K562 (cell line): ENCODE results near the gene RAB5A.

Source experiments
- CTCF ChIP-seq, 3 experiments: IDR thresholded peaks in 2 of 3; conservative IDR thresholded peaks in 1 of 3; 2 replicates each; pipeline ENCODE4 v1.5.1; 2011 to 2012; ENCODE audit warnings: low read length in 3 of 3, mild to moderate bottlenecking in 3 of 3, control low read depth in 2 of 3, improper control_type of control experiment in 1 of 3, inconsistent platforms in 1 of 3, low read depth in 1 of 3, mixed read lengths in 1 of 3, moderate library complexity in 1 of 3; ENCODE audit not compliant: insufficient read depth in 2 of 3
- EGR1 ChIP-seq: fragments of 450-650 bp; conservative IDR thresholded peaks from 2 replicates; pipeline ENCODE4 v1.6.1; 2017; ENCODE audit warnings: mild to moderate bottlenecking
- MCM5 ChIP-seq: fragments of 450-650 bp; IDR thresholded peaks from 2 replicates; pipeline ENCODE4 v1.6.1; 2016; ENCODE audit warnings: low read depth
- NR2F6 ChIP-seq: fragments of 450-650 bp; formaldehyde crosslinking; IDR thresholded peaks from 2 replicates; pipeline ENCODE4 v1.4.0; 2020; ENCODE audit warnings: mild to moderate bottlenecking
- PHF8 ChIP-seq: fragments of 200-600 bp; sonication (generic); IDR thresholded peaks from 2 replicates; pipeline ENCODE4 v1.6.1; 2012; ENCODE audit warnings: mixed run types, mild to moderate bottlenecking, inconsistent platforms, low read length, moderate library complexity, borderline replicate concordance
- RAD21 ChIP-seq, 2 experiments: fragments of 250-450 bp in 1 of 2; fragments of 450-650 bp in 1 of 2; sonication (Bioruptor Pico) in 1 of 2; formaldehyde crosslinking in 1 of 2; IDR thresholded peaks in 1 of 2; conservative IDR thresholded peaks in 1 of 2; 2 replicates each; pipeline versions ENCODE4 v1.4.0 to v1.8.0; 2020 to 2022; ENCODE audit warnings: mild to moderate bottlenecking in 2 of 2, moderate library complexity in 1 of 2
- RBM39 ChIP-seq: fragments of 200-400 bp; formaldehyde crosslinking; optimal IDR thresholded peaks from 2 replicates; pipeline ENCODE3; 2018; ENCODE audit warnings: low read depth, low read length
- SP1 ChIP-seq: sonication (generic); formaldehyde crosslinking; IDR thresholded peaks from 2 replicates; pipeline ENCODE4 v1.8.1; 2022; ENCODE audit warnings: mild to moderate bottlenecking, missing genetic modification reagents
- SUPT5H ChIP-seq: fragments of 450-650 bp; IDR thresholded peaks from 2 replicates; pipeline ENCODE4 v1.6.1; 2016
- TEAD1 ChIP-seq, 2 experiments: fragments of 450-650 bp in 1 of 2; sonication (generic) in 1 of 2; formaldehyde crosslinking; IDR thresholded peaks; 2 replicates each; pipeline versions ENCODE4 v1.4.0 to v1.8.0; 2020 to 2022; ENCODE audit warnings: mild to moderate bottlenecking in 2 of 2, missing genetic modification reagents in 1 of 2

DNA sequence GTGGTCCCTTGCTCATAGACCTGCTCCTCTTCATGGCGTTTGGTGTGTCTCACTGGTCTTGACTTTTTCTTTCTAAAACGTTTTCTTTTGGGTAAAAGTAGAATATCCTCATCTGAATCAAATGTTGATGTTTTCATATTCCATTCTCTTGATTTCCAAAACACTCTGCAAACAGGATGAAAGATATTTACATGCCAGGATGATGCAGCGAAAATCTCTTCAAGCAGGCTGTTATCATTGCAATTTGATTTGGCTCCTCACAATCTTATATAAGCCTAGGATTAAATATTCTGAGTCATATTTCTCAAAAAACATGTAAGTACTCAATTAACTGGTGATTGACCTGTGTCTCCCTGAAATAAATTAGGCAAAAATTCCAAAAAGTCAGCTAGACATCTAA is 55.0 kb downstream of the RAB5A start:
- TF ChIP-seq RBM39 (no peak), SP1 (CRISPR knock-in tag) (no peak), RAD21 (CRISPR knock-in tag; conservative IDR thresholded peaks at IDR 0.05 in 1 of 2, IDR thresholded peaks at IDR 0.05 in 1 of 2) (no peak), NR2F6 (CRISPR knock-in tag) (no peak), PHF8 (no peak), SUPT5H (no peak), MCM5 (no peak), TEAD1 (CRISPR knock-in tag; IDR thresholded peaks at IDR 0.05) (no peak), EGR1 (no peak), CTCF (IDR thresholded peaks at IDR 0.05 in 2 of 3, conservative IDR thresholded peaks at IDR 0.05 in 1 of 3; ENCODE audit: insufficient read depth in 2 of 3, low read depth in 1 of 3, low read length in 3 of 3) (no peak)
